A549 (cell line): ENCODE measurements around the gene DUOX2.

Source experiments
- BHLHE40 ChIP-seq: IDR thresholded peaks from 2 replicates; pipeline ENCODE4 v1.6.1; 2012; ENCODE audit warnings: low read depth, low read length, inconsistent platforms
- CBX2 ChIP-seq: fragments of 200-600 bp; sonication (generic); IDR thresholded peaks from 2 replicates; pipeline ENCODE4 v1.6.1; 2016; ENCODE audit warnings: low read depth, mild to moderate bottlenecking, borderline replicate concordance
- CEBPB ChIP-seq, 2 experiments: fragments of >200 bp in 1 of 2; sonication (Bioruptor Twin) in 1 of 2; formaldehyde crosslinking in 1 of 2; IDR thresholded peaks; 2 replicates each; pipeline ENCODE4 v1.6.1; 2012 to 2016
- HEYL ChIP-seq: fragments of 250-450 bp; sonication (Bioruptor Pico); IDR thresholded peaks from 2 replicates; pipeline ENCODE4 v1.8.0; 2021; ENCODE audit warnings: mild to moderate bottlenecking, moderate library complexity
- POLR2A ChIP-seq: IDR thresholded peaks from 2 replicates; pipeline ENCODE4 v1.6.1; 2012; ENCODE audit warnings: mild to moderate bottlenecking, low read length
- ZSCAN20 ChIP-seq: fragments of 250-450 bp; sonication (Bioruptor Pico); IDR thresholded peaks from 2 replicates; pipeline ENCODE4 v1.8.0; 2022; ENCODE audit warnings: mild to moderate bottlenecking, moderate library complexity
- TF ChIP-seq, protein P1 (sequence below): fragments of >200 bp; sonication (Bioruptor Twin); formaldehyde crosslinking; IDR thresholded peaks from 3 replicates; pipeline ENCODE4 v1.5.1; 2016
- TF ChIP-seq, protein P2 (sequence below): IDR thresholded peaks from 2 replicates; pipeline ENCODE4 v1.6.1; 2012
- TF ChIP-seq, protein P3 (sequence below): IDR thresholded peaks from 2 replicates; pipeline ENCODE4 v1.6.1; 2012; ENCODE audit warnings: low read depth, borderline replicate concordance
- TF ChIP-seq, protein P4 (sequence below): fragments of 250-450 bp; sonication (Bioruptor Pico); IDR thresholded peaks from 2 replicates; pipeline ENCODE4 v1.5.0; 2021; ENCODE audit warnings: mild to moderate bottlenecking, moderate library complexity, borderline replicate concordance
- TF ChIP-seq, protein P5 (sequence below): fragments of 150-350 bp; IDR thresholded peaks from 2 replicates; pipeline ENCODE4 v1.6.1; 2014; ENCODE audit warnings: low read depth, mild to moderate bottlenecking, low read length

DNA sequence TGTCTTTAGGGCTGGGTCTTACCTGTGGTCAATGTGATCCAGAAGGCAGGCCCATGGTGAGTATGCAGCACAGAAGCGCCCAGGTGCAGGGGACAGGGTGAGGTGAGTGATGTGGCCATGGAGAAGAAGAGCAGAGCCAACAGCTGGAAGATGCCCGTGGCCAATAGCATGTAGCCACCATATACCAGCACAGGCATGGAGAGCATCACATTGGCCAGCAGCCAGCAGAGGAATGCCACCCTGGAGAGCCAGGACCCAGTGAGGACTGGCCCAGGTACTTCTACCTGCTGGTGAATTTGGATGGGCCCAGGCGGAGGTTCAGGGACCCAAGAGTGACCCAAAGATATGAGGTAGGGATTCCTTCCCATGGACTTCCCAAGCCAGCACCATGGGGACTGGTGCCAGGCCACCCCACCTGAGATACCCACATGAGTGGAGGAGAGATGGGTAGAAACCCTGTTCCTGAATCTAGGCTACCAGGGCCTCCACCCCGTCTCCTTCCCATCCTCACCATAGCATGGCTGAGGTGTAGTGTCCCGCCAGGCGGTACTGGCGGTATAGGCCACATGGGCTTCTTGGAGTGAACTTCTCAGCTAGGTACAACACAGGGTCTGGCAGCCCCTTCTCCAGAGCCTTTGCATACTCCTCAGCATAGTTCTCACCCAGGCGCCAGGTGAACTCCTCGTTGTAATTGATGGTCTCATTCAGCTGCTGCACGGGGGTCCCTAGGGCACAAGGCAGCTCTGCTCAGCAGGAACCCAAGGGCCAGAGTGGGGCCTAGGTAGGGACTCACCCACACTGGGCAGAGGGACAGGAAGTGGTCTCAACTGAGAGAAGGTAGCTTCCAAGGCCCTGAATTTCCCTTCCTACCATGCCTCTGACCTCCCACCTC is 6.4 kb upstream of the DUOX2 start:
- no peak for TF ChIP-seq POLR2A
- TF ChIP-seq, protein P1, sequence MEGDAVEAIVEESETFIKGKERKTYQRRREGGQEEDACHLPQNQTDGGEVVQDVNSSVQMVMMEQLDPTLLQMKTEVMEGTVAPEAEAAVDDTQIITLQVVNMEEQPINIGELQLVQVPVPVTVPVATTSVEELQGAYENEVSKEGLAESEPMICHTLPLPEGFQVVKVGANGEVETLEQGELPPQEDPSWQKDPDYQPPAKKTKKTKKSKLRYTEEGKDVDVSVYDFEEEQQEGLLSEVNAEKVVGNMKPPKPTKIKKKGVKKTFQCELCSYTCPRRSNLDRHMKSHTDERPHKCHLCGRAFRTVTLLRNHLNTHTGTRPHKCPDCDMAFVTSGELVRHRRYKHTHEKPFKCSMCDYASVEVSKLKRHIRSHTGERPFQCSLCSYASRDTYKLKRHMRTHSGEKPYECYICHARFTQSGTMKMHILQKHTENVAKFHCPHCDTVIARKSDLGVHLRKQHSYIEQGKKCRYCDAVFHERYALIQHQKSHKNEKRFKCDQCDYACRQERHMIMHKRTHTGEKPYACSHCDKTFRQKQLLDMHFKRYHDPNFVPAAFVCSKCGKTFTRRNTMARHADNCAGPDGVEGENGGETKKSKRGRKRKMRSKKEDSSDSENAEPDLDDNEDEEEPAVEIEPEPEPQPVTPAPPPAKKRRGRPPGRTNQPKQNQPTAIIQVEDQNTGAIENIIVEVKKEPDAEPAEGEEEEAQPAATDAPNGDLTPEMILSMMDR, result no peak
- TF ChIP-seq BHLHE40, result no peak
- TF ChIP-seq ZSCAN20 (CRISPR knock-in tag), result no peak
- TF ChIP-seq, protein P2, sequence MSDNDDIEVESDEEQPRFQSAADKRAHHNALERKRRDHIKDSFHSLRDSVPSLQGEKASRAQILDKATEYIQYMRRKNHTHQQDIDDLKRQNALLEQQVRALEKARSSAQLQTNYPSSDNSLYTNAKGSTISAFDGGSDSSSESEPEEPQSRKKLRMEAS, result no peak
- TF ChIP-seq, protein P3, sequence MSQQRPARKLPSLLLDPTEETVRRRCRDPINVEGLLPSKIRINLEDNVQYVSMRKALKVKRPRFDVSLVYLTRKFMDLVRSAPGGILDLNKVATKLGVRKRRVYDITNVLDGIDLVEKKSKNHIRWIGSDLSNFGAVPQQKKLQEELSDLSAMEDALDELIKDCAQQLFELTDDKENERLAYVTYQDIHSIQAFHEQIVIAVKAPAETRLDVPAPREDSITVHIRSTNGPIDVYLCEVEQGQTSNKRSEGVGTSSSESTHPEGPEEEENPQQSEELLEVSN, result no peak
- TF ChIP-seq, protein P4, sequence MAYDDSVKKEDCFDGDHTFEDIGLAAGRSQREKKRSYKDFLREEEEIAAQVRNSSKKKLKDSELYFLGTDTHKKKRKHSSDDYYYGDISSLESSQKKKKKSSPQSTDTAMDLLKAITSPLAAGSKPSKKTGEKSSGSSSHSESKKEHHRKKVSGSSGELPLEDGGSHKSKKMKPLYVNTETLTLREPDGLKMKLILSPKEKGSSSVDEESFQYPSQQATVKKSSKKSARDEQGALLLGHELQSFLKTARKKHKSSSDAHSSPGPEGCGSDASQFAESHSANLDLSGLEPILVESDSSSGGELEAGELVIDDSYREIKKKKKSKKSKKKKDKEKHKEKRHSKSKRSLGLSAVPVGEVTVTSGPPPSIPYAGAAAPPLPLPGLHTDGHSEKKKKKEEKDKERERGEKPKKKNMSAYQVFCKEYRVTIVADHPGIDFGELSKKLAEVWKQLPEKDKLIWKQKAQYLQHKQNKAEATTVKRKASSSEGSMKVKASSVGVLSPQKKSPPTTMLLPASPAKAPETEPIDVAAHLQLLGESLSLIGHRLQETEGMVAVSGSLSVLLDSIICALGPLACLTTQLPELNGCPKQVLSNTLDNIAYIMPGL (CRISPR knock-in tag), result no peak
- TF ChIP-seq, protein P5, sequence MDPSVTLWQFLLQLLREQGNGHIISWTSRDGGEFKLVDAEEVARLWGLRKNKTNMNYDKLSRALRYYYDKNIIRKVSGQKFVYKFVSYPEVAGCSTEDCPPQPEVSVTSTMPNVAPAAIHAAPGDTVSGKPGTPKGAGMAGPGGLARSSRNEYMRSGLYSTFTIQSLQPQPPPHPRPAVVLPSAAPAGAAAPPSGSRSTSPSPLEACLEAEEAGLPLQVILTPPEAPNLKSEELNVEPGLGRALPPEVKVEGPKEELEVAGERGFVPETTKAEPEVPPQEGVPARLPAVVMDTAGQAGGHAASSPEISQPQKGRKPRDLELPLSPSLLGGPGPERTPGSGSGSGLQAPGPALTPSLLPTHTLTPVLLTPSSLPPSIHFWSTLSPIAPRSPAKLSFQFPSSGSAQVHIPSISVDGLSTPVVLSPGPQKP, result no peak
- TF ChIP-seq CEBPB (IDR thresholded peaks at IDR 0.05), result no peak
- TF ChIP-seq CBX2, result no peak
- TF ChIP-seq HEYL (CRISPR knock-in tag), result no peak
